Measurements from ENCODE around the gene ATL1. TPM values are rescaled to one million over a fixed set of nuclear protein-coding genes. Genes with fewer than 3 reads are reported as not detected.

Gene ATL1
- total RNA-seq, 1 donor from 2014 or later: 2.0 TPM

DNA sequence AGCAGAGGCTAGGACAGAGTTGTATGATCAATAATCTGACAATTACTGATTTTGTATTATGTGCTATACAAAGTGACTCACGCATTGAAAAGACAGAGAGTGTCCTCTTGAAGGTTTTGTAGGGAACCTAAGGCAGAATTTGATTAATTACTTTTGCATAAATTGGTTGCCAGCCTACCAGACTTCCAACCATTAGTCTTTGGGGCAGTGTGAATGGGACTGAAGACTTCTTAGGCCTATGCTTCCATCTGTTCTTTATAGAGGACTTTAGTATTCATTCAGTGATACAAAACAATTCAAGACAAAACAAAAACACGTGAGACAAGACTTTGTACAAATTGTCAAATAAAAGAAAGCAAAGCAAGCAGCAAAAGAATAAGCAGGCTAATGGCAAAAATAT, 46.5 kb downstream of the ATL1 start:
- TF ChIP-seq, protein P1, sequence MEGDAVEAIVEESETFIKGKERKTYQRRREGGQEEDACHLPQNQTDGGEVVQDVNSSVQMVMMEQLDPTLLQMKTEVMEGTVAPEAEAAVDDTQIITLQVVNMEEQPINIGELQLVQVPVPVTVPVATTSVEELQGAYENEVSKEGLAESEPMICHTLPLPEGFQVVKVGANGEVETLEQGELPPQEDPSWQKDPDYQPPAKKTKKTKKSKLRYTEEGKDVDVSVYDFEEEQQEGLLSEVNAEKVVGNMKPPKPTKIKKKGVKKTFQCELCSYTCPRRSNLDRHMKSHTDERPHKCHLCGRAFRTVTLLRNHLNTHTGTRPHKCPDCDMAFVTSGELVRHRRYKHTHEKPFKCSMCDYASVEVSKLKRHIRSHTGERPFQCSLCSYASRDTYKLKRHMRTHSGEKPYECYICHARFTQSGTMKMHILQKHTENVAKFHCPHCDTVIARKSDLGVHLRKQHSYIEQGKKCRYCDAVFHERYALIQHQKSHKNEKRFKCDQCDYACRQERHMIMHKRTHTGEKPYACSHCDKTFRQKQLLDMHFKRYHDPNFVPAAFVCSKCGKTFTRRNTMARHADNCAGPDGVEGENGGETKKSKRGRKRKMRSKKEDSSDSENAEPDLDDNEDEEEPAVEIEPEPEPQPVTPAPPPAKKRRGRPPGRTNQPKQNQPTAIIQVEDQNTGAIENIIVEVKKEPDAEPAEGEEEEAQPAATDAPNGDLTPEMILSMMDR (conservative IDR thresholded peaks at IDR 0.05; ENCODE audit: low read depth, low read length): no peak
- H3K4me3 ChIP-seq (ENCODE audit: low read depth, low read length): no peak overlapping the region
- no peak for DNase-seq (ENCODE audit: low read depth)

DNA sequence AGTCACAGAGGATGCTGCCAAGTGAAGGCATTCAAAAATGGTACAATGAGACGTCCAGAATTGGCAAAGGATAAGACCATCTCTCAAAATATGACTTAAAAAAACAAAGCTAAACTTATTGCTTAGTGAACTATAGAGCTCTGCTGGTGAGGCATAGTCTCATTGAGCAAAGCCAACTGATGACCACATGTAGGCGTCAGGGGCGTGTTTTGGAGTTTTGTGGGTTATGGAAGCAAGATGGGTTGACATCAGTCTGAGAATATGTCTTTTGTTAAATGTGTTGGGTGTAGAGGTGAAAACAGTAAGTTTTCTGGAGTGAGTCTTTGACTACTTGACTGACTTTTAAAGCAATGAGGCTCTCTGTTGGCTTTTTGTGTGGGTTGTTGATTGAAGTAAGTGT, 47.2 kb downstream of the ATL1 start:
- no peak for DNase-seq (ENCODE audit: low read depth)
- TF ChIP-seq, protein P1 (conservative IDR thresholded peaks at IDR 0.05; ENCODE audit: low read depth, low read length): no peak
- no peak overlapping the region for H3K4me3 ChIP-seq (ENCODE audit: low read depth, low read length)

DNA sequence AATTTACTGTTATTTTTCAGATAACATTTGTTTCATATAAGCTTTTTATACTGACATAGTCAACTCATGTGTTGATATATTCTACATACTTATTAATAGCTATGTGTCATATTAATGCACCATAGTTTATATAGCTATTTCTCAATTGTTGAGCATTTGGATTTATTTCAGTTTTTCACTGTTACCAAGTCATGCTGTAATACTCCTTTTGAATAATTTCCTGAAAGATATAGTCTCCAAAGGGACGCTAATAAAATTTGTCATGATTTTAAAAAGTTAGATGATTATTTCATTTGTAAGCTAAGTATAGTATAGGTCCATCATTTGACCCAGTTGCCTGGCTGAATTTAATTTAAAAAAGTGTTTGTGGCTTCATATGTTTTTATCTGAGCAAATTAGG, 47.8 kb downstream of the ATL1 start:
- no peak overlapping the region for H3K4me3 ChIP-seq (ENCODE audit: low read depth, low read length)
- no peak for DNase-seq (ENCODE audit: low read depth)
- TF ChIP-seq, protein P1 (conservative IDR thresholded peaks at IDR 0.05; ENCODE audit: low read depth, low read length): no peak

- no peak overlapping the region for H3K4me3 ChIP-seq (ENCODE audit: low read depth, low read length)
- TF ChIP-seq, protein P1 (conservative IDR thresholded peaks at IDR 0.05; ENCODE audit: low read depth, low read length): no peak
- DNase-seq (ENCODE audit: low read depth): no peak
Measured at GRCh38 chr14:50608302-50608851, 48.4 kb downstream of the ATL1 start.

DNA sequence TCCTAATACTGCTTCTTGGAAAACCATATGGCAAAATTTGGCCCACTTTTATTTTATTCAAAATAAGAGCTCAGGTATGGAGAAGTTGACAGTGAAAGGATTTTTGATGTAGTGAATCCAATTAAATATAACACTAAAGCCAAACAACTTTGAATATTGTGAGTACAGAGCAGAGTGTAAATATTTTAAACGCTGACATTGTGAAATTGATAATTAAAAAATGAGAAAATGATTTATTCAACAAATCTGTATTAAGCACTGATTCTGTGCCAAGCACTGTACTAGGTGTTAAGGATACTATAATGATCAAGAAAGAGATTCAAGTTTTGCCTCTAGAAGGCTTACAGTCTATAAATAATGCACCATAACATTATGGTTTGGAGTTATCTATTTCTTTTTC, 50.5 kb downstream of the ATL1 start:
- DNase-seq (ENCODE audit: low read depth): no peak
- no peak overlapping the region for H3K4me3 ChIP-seq (ENCODE audit: low read depth, low read length)
- TF ChIP-seq, protein P1 (conservative IDR thresholded peaks at IDR 0.05; ENCODE audit: low read depth, low read length): no peak

GRCh38 chr14:50612806-50613205, 52.9 kb downstream of the ATL1 start:
- H3K4me3 ChIP-seq (ENCODE audit: low read depth, low read length): no peak overlapping the region
- TF ChIP-seq, protein P1 (conservative IDR thresholded peaks at IDR 0.05; ENCODE audit: low read depth, low read length): no peak
- DNase-seq (ENCODE audit: low read depth): no peak

DNA sequence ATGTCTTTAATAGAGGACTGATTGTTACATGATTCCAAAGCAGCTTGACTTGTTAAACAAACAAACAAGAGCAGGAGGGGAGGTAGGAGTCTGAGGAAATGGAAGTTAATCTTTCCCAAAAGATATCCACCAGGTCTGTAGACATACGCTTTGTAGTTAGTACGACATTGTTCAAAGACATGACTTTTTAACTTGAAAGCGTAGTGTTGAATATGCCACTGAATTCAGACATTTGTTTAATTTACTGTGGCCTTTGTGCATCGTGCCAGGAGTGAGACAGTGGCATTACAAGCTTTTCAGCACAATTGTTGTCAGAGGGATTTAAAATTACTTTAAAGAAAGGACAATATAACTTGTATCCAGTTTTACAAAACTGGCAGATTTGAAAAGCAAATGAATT, 55.1 kb downstream of the ATL1 start:
- DNase-seq (ENCODE audit: low read depth): no peak

More for the DNA sequence above, 55.1 kb downstream of the ATL1 start:
- H3K4me3 ChIP-seq (ENCODE audit: low read depth, low read length): no peak overlapping the region
- TF ChIP-seq, protein P1 (conservative IDR thresholded peaks at IDR 0.05; ENCODE audit: low read depth, low read length): no peak
